ENCODE data around the gene CYP51A1.
A peak's percentile ranks its signal among the peaks of the same experiment; 100 is the strongest.
"Not testable (repeated sequence)": the region's sequence is repeated elsewhere in the genome, so short reads cannot be mapped to it uniquely, and the experiment has no call there.

Gene CYP51A1

GRCh38 chr7:92134271-92135051 is at the start of gene CYP51A1:
TSS of gene CYP51A1 (minus strand) at chr7:92134477. CDS start at chr7:92134364, 113 bp downstream.
- DNase-seq (ENCODE audit: low read depth in 3 of 3) = peak; percentile 85 to 91 (median 86)

GRCh38 chr7:92178928-92179924 is 44.9 kb upstream of the CYP51A1 start, which contains the start of gene LRRD1:
TSS of gene LRRD1 (minus strand) at chr7:92179142. CDS start at chr7:92165202, 13,940 bp downstream.
- DNase-seq (ENCODE audit: low read depth in 3 of 3) = peak; percentile 76 to 90 (median 80)

- no peak for DNase-seq (ENCODE audit: low read depth in 3 of 3)
Observed at GRCh38 chr7:92177362-92177761, 43.1 kb upstream of the CYP51A1 start.

- DNase-seq (ENCODE audit: low read depth in 3 of 3) = not testable (repeated sequence)
Observed at GRCh38 chr7:92169529-92169928, 35.3 kb upstream of the CYP51A1 start.

GRCh38 chr7:92161271-92161670 is 27.0 kb upstream of the CYP51A1 start:
- DNase-seq (ENCODE audit: low read depth in 3 of 3) = no peak

- no peak for DNase-seq (ENCODE audit: low read depth in 3 of 3)
Observed at GRCh38 chr7:92158660-92159575, 24.6 kb upstream of the CYP51A1 start.

- DNase-seq (ENCODE audit: low read depth in 3 of 3) = no peak
Observed at GRCh38 chr7:92156990-92157389, 22.7 kb upstream of the CYP51A1 start.

- no peak for DNase-seq (ENCODE audit: low read depth in 3 of 3)
Observed at GRCh38 chr7:92155108-92155739, 20.9 kb upstream of the CYP51A1 start.

DNA sequence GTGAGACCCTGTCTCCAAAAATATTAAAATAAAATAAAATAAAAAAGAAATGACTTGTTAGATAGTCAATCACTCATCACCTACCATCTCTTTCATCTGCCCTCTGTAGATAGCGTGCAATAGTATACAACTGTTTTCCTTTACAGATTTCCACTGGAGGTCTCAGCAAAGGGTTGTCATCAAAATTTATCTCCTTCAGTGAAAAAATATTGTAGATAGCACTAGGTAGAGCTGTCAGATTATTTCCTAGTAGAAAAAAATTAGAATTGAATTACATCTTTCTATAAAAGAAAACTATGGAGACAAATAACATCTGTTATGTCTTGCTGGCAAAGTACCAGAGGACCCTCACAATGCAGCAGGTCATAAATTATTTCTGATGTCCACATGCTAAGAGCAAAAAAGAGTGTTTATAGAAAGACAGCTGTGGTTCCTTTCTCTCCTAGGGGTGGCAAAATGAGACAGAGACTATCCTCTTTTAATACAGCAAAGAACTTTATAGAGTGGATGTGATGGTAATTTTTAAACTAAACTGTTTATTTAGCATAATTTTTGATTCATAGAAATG is 16.3 kb upstream of the CYP51A1 start:
- no peak for DNase-seq (ENCODE audit: low read depth in 3 of 3)

GRCh38 chr7:92149736-92150239 is 15.5 kb upstream of the CYP51A1 start:
- no peak for DNase-seq (ENCODE audit: low read depth in 3 of 3)

DNA sequence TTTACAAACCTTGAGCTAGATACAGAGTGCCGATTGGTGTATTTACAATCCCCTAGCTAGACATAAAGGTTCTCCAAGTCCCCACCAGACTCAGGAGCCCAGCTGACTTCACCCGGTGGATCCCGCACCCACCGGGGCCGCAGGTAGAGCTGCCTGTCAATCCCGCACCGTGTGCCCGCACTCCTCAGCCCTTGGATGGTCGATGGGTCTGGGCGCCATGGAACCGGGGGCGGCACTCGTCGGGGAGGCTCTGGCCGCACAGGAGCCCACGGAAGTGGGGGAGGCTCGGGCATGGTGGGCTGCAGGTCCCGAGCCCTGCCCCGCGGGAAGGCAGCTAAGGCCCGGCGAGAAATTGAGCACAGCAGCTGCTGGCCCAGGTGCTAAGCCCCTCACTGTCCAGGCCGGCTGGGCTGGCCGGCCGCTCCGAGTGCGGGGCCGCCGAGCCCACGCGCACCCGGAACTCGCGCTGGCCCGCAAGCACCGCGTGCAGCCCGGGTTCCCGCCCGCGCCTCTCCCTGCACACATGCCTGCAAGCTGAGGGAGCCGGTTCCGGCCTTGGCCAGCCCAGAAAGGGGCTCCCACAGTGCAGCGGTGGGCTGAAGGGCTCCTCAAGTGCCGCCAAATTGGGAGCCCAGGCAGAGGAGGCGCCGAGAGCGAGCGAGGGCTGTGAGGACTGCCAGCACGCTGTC is 9.1 kb upstream of the CYP51A1 start:
- DNase-seq (ENCODE audit: low read depth in 3 of 3) = not testable (repeated sequence)

- DNase-seq (ENCODE audit: low read depth in 3 of 3) = not testable (repeated sequence)
Observed at GRCh38 chr7:92142791-92143190, 8.5 kb upstream of the CYP51A1 start.

- DNase-seq (ENCODE audit: low read depth in 3 of 3) = no peak
Observed at GRCh38 chr7:92141161-92141560, 6.9 kb upstream of the CYP51A1 start.

- DNase-seq (ENCODE audit: low read depth in 3 of 3) = no peak
Observed at GRCh38 chr7:92137557-92137956, 3.3 kb upstream of the CYP51A1 start.

DNA sequence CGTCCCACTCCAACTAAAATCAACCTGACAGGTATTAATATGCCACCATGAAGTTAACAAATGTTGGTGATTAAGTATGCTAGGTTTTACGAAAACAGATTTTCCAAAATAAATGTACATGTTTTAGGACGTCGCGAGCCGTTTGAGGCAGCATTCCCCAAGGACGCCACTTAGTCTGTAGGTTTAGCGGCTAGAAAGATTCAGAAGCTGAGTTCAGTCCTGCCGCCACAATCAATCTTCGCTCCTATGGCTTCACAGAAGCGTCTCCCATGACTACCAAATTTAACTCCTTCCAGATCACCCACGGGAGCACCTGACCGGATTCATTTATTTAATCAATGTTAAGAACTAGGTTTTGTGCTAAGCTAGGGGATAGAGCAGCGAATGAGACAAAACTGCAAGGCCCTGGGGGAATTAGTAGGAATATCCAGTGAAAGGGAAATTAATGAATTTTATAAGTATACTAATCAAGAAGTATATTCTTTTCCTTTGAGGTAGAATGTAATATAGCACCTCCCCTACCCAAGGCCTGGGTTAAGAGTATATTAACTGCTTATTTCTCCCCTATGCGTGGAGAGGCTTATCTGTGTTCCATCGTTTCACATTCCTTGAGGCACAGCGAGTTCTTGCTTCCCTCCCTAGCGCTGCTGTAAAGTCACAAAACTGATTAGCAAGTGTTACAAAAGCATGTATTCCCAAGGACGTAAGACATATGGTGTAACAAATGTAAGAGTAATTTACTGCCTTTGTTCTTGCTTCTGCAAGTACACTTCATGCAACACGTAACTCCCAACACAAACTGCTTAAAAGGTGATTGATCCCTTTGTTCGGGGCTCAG is 994 bp upstream of the CYP51A1 start:
- DNase-seq (ENCODE audit: low read depth in 3 of 3) = no peak

GRCh38 chr7:92133737-92134270 is 473 bp downstream of the CYP51A1 start:
- peak; percentile 19 to 53 (median 25) for DNase-seq (ENCODE audit: low read depth in 3 of 3)

DNA sequence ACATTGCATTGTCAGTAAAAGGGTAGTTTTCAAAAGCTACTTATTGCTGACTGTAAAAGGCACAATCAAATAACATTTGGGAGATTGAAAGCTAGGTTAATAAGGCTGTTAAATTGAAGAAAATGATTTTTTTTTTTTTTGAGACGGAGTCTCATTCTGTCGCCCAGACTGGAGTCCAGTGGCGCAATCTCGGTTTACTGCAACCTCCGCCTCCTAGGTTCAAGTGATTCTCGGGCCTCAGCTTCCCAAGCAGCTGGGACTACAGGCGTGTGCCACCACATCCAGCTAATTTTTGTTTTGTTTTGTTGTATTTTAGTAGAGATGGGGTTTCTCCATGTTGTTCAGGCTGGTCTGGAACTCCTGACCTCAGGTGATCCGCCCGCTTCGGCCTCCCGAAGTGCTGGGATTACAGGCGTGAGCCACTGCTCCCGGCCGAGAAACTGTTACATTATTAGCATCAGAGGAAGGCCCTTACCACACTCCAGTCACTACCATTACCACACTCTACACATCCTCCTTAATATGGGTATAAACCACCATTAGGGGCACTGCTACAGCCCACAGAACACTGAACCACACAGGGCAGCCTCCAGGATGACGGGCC is 1.0 kb downstream of the CYP51A1 start:
- DNase-seq (ENCODE audit: low read depth in 3 of 3) = no peak

DNA sequence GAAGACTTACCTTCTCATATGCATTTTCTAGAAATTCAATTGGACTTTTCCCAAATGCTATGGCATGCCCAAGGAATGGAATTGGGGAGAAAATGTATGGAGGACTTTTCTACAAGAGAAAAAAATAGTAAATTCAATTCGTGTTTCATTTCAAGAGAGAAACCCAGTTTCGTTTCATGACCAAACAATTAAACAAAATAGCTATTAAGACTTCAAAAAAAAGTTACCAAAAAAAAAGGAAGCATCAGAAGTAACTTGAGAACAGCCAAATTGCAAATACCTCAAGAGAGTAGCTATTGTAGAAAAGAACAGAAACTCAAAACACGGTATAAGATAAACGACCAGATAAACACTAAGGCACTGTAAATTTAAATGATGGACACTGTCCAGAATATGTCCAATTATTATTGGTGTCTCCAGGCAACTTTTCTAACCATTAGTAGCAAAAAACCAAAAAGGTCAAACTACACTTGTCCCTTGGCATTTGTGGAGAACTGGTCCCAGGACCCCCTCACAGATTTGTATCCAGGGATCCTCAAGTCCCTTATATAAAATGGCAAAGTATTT is 2.4 kb downstream of the CYP51A1 start:
- no peak for DNase-seq (ENCODE audit: low read depth in 3 of 3)
